GM13976 (cell line): ENCODE data around the gene OGN.

Source experiments
- DNase-seq: peaks from one replicate; pipeline ENCODE4 v3.0.0; 2012; ENCODE audit warnings: low spot score
- CTCF ChIP-seq: IDR thresholded peaks from 2 replicates; pipeline ENCODE4 v1.5.1; 2012; ENCODE audit warnings: borderline replicate concordance, mild to moderate bottlenecking; ENCODE audit not compliant: insufficient read depth; ENCODE audit errors: extremely low read depth, missing control alignments, control extremely low read depth
- in situ Hi-C: fragments of 300-500 bp; cut with MboI; formaldehyde crosslinking; loops from one replicate; pipeline ENCODE4 v1.12.0; 2022; ENCODE audit warnings: low sequenced_read_pairs, mixed read lengths, inconsistent platforms; ENCODE audit not compliant: unreplicated experiment

Gene OGN

GRCh38 chr9:92393686-92394085 is 10.7 kb downstream of the OGN start:
- no peak for DNase-seq
- in situ Hi-C loops: no loop called here
- TF ChIP-seq CTCF: no peak

GRCh38 chr9:92392690-92393089 is 11.7 kb downstream of the OGN start:
- DNase-seq: no peak
- in situ Hi-C loops: no loop called here
- no peak for TF ChIP-seq CTCF

GRCh38 chr9:92385953-92386352 is 18.4 kb downstream of the OGN start:
- TF ChIP-seq CTCF: no peak
- no peak for DNase-seq
- in situ Hi-C loops: no loop called here

GRCh38 chr9:92385477-92385876 is 18.9 kb downstream of the OGN start:
- in situ Hi-C loops: no loop called here
- DNase-seq: no peak
- TF ChIP-seq CTCF: no peak

- in situ Hi-C loops: no loop called here
Measured at GRCh38 chr9:92385001-92385400, 19.4 kb downstream of the OGN start.

GRCh38 chr9:92384375-92384774 is 20.0 kb downstream of the OGN start:
- in situ Hi-C loops: no loop called here
- DNase-seq: no peak
- no peak for TF ChIP-seq CTCF

More at GRCh38 chr9:92385001-92385400, 19.4 kb downstream of the OGN start:
- TF ChIP-seq CTCF: no peak
- no peak for DNase-seq

GRCh38 chr9:92381775-92382174 is 22.6 kb downstream of the OGN start:
- DNase-seq: no peak
- in situ Hi-C loops: no loop called here
- TF ChIP-seq CTCF: no peak
